Ammon's horn (tissue), 1 donor: ENCODE results near the gene KRT25.
"Not testable (repeated sequence)": the region's sequence is repeated elsewhere in the genome, so short reads cannot be mapped to it uniquely, and the experiment has no call there.

Experiments used
- DNase-seq: peaks from one replicate; pipeline ENCODE4 v3.0.0-alpha.2; 2016; ENCODE audit warnings: low spot score

The KRT25 gene

GRCh38 chr17:40751065-40751464, 4.1 kb downstream of the KRT25 start:
- DNase-seq: no peak

GRCh38 chr17:40750391-40750790, 4.7 kb downstream of the KRT25 start:
- no peak for DNase-seq

DNA sequence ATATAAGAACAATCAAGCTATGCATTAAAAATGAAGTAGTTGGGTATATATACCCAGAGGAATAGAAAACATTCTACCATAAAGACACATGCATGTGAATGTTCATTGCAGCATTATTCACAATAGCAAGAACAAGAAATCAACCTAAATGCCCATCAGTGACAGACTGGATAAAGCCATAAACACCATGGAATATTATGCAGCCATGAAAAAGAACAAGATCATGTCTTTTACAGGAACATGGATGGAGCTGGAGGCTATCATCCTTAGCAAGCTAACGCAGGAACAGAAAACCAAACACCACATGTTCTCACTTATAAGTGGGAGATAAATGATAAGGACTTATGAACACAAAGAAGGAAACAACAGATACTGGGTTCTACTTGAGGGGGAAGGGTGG, 6.5 kb downstream of the KRT25 start:
- not testable (repeated sequence) for DNase-seq

DNA sequence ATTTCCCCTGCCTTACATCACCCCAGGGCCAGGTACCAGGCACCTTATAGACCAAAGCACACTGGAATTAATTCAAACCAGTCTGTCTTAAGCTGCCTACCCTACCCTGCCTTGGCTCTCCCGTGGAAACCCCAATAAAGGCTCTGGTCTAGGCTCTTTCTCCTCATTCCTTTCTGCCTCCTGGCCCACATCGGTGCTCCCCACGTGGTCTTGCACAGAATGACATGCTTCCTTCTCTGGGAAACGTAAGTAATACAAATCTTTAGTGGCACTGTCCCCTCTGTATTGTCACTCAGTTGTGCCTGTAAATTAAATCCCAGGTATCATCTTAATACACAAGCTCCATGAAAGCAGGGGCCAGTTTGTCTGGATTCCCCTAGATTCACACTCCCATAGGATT, 16.6 kb downstream of the KRT25 start:
- no peak for DNase-seq

GRCh38 chr17:40735016-40735415, 20.1 kb downstream of the KRT25 start:
- DNase-seq: no peak

GRCh38 chr17:40734018-40734417, 21.1 kb downstream of the KRT25 start:
- no peak for DNase-seq

DNA sequence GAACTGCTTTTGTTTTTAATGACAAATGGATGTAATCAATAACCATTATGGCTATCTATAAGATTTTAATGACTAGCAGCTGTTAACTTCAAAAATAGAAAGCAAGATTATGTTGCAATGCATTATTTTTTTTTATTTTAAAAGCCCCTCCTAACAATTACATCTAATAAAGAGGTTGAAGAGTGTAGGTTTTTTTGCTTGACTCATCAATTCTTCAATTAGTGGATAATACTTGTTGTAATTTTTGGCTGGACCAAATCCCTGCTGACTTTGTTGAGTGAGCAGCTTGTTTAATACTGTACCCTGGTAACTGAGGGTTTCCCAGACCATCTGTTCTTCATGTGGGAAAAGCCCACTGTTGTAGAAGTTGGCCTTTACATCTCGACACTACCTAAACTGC, 24.2 kb downstream of the KRT25 start:
- DNase-seq: no peak

DNA sequence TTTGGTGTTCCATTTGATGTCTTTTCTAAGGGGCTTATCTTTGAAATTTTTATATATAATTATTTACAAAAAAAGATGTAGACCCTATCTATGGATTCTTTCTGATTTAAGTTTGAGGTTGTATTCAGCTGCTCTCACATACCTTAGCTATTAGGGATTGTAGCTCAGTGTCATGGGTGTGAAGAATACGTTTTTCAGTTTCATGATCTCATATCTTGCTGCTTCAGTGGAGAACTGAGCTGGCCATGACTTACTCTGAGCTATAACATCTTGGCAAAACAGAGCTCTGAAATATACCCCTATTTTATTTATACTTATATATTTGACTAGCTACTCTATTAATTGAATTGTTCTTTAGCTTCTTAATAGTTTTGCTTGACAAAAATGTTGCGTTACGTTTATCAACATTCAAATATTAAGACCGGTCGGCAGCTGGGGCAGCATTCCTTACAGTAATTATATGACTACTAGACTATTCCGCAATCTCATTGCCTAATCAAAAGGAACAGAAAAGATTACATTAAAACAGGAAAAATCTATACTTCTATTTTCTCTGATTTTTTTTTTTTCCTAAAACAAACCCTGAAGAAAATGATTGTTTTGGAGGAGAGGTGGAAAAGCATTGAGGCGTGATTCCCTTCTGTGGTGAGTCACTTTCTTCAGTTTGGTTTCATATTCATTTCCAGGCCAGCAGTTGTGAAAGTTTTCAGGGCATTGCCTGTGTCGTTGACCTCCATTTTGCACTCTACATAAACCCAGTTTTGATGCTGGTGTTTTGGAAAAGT, 27.5 kb downstream of the KRT25 start:
- no peak for DNase-seq

DNA sequence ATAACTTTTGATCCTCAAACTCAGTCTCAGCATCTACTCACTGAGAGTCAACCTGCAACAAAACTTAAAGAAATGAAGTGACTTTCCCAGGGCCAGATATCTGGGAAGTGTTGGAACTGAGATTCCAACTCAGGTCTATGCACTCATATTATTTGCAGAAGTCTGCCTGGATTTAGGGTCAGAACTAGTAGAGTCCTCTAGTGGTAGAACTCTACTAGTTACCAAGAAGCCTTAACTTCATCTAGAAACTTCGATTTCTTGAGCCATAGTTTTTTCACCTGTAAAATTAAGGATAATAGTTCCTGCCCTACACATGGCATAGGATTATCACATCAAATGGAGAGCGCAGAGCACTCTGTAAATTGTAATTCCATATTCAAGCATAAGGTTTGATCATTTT, 28.2 kb downstream of the KRT25 start:
- DNase-seq: no peak

DNA sequence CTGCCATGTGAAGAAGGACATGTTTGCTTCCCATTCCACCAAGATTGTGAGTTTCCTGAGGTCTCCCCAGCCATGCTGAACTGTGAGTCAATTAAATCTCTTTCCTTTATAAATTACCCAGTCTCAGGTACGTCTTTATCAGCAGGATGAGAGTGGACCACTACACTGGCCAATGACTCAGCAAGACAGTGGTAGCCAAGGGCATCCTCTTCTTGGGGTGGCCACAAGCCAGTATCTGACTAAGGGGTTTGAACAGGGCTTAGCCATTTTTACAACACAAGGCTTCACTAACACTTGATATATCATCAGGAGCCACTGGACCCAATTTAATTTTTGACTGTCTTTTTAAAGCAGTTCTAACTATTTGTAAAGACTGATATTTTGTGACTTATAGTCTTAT, 30.5 kb downstream of the KRT25 start:
- DNase-seq: no peak

DNA sequence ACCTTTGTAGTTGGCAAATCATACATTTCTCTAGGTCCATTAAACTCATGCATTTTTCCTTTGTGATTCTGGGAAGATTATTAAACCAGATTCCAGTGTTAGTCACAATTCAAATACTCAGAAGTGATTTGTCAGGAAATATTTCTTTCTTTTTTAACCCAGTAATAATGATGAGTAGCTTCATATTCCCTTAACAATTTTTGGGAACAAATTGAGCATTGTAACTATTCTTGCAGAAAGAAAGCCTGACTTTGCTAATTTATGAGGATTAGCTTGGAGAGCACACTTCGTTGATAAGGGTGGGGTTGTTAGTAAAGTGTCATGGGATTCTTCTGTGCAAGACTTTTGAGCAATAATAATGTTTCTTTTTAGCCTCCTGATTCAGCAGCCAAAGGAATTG, 32.9 kb downstream of the KRT25 start:
- DNase-seq: no peak

GRCh38 chr17:40720899-40721298, 34.2 kb downstream of the KRT25 start:
- DNase-seq: no peak

GRCh38 chr17:40718930-40719329, 36.2 kb downstream of the KRT25 start:
- DNase-seq: no peak

GRCh38 chr17:40717776-40718175, 37.4 kb downstream of the KRT25 start:
- no peak for DNase-seq

DNA sequence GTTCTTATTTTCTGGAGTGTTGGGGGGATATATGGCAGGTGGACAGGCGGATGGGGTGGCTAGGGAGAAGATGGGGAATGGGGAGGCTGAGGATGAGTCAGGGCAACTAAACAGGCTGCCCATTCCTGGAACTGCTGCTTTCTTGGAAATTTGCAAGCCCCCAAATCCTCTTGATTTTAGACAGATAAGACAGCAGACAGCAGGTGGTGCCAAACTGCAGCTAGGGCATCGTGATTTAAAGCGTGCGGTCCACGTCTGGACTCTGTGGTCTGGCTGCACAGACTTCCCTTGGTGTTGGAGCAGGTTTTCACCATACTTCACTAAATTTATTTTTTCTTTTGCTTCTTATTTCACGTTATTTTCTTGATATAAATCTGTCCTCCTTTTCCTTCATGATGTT, 40.7 kb downstream of the KRT25 start:
- no peak for DNase-seq

DNA sequence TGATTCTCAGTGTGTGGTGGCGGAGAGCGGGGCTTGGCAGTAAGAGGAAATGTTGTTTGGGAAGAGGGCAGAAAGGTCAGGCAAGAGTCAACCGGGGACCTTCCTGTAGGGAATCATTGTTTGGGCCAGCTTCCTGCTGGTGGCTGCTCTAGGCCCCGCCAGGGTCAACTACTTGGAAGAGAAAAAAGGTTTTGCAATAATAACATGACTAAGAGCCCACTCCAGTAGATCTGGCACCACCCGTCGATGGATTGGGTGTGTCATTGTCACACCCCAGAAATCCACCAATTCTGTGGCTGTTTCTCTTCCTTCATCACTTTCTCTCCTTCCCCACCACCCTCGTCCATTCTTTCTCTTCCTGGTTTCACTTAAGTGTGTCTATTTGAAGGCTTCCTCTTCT, 47.4 kb downstream of the KRT25 start:
- no peak for DNase-seq

DNA sequence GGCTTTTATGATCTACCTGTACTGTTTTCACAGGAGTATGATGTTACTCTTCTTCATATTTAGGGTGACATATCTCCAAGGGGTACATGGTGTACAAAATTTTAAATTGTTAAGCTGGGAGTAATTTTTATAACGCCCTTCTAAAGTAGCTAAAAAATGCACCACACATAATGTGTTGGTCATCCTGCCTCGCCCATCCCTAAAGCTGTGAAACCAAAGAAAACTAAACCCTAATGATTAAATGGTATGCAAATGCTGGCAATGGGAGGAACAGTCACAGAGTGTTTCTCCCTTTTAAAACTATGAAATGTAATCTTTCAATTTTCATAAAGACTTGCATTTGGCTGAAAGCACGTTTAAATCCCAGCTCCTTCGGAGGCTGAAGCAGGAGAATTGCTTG, 49.5 kb downstream of the KRT25 start:
- no peak for DNase-seq

DNA sequence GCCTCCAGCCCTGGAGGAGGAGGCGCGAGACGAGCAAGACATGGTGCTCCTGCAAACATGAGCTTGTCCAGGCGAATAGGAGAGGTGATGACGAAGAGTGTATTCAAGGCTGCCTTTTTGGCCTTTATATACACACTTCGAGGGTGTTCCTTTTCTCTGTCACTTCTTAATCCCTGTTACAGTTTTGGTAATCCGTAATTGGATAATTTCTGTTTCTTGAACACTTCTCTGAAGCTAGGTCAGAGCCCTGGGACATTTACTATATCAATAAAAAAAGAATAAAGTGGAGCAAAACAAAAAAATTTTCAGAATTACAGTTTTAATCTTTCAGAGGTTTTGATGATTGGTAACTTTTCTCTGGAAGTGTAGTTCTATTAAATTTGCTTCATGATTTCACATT, 51.5 kb downstream of the KRT25 start, which contains the start of gene KRT24:
TSS of gene KRT24 (minus strand) at position 101 of the 400 bp plus-strand sequence. CDS start at position 42, 59 bp downstream.
- DNase-seq: no peak

DNA sequence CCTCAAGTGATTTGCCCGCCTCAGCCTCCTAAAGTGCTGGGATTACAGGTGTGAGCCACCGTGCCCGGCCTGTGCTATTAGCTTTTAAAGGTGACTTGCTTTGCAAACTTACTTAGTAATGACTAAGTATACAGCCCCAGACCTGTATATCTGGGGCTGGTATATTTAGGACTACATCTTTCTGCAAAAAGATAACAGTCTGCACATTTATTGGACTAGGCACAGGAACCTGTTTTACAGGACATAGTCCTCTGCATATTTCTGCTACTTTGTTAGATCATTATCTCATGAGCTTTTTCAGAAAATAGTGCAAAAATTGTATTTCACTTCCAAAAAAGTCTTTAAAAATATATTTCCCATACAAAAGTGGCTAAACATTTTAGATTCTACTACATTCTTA, 52.9 kb downstream of the KRT25 start:
- DNase-seq: no peak

- no peak for DNase-seq
These were observed 55.3 kb downstream of the KRT25 start for GRCh38 chr17:40699853-40700252.

GRCh38 chr17:40699371-40699770, 55.8 kb downstream of the KRT25 start:
- no peak for DNase-seq
